B cell (primary cell): ENCODE results near the gene BOD1L2.

ENCODE experiments used
- EZH2 ChIP-seq: IDR thresholded peaks from 2 replicates; pipeline ENCODE4 v1.6.1; 2012; ENCODE audit warnings: borderline replicate concordance, low read depth, mild to moderate bottlenecking, moderate library complexity, low read length; ENCODE audit not compliant: insufficient read depth, poor library complexity, severe bottlenecking
- TF ChIP-seq, protein P1 (sequence below): fragments of 200-600 bp; IDR thresholded peaks from one replicate; pipeline ENCODE4 v1.8.0; 2022; ENCODE audit warnings: antibody characterized with exemption, mild to moderate bottlenecking

DNA sequence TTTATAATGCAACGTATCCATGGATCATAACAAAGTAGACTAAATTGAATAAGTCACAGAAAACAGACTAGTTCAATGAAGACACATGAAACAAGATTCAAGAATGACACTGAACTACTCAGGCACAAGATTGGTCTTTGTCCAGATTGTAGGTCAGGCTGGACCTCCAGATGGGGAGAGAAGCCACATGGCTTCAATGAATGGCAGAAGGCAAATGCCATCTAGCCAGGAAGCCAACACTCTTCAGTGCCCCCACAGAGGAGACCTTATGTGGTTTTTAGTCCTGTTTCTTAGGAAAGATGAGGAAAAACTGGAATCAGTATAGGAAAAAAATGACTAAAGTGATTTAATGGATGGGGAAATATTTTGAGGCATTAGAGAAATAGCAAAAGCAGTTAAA lies 43.1 kb downstream of the BOD1L2 start:
- TF ChIP-seq, protein P1, sequence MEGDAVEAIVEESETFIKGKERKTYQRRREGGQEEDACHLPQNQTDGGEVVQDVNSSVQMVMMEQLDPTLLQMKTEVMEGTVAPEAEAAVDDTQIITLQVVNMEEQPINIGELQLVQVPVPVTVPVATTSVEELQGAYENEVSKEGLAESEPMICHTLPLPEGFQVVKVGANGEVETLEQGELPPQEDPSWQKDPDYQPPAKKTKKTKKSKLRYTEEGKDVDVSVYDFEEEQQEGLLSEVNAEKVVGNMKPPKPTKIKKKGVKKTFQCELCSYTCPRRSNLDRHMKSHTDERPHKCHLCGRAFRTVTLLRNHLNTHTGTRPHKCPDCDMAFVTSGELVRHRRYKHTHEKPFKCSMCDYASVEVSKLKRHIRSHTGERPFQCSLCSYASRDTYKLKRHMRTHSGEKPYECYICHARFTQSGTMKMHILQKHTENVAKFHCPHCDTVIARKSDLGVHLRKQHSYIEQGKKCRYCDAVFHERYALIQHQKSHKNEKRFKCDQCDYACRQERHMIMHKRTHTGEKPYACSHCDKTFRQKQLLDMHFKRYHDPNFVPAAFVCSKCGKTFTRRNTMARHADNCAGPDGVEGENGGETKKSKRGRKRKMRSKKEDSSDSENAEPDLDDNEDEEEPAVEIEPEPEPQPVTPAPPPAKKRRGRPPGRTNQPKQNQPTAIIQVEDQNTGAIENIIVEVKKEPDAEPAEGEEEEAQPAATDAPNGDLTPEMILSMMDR: no peak
- TF ChIP-seq EZH2: no peak
